SK-N-SH (cell line): Measurements from ENCODE around the gene ZNF592. TPM values are rescaled to one million over a fixed set of nuclear protein-coding genes. Genes with fewer than 3 reads are reported as not detected.

Experiments
- CTCF ChIA-PET: fragments of 300-600, 350-600 bp; formaldehyde crosslinking; extraction: SDS; loops from one replicate; lab custom pipeline; 2021; lab: Yijun Ruan, JAX
- POLR2A ChIA-PET: fragments of 350-600 bp; sonication (Branson Sonifier 250); formaldehyde crosslinking; extraction: SDS; loops from one replicate; lab custom pipeline; 2020; ENCODE audit warnings: antibody characterized with exemption, inconsistent platforms; lab: Yijun Ruan, JAX
- DNase-seq: peaks from one replicate; pipeline ENCODE4 v3.0.0; 2012
- H2AFZ ChIP-seq: fragments of 200-600 bp; sonication (generic); 2 replicates; pipeline ENCODE4 v1.8.1; 2016; ENCODE audit warnings: antibody characterized with exemption, mild to moderate bottlenecking, low read depth
- H3F3A ChIP-seq: fragments of 200-600 bp; sonication (generic); replicated peaks from 2 replicates; pipeline ENCODE3; 2016; ENCODE audit warnings: antibody characterized with exemption, mild to moderate bottlenecking; ENCODE audit not compliant: insufficient read depth
- H3K27ac ChIP-seq, 2 experiments: fragments of 200-500 bp in 1 of 2; fragments of 200-600 bp in 1 of 2; sonication (Bioruptor generic) in 1 of 2; sonication (generic), shearing (Covaris generic) in 1 of 2; 2 replicates each; pipeline versions ENCODE4 v1.5.1 to v1.6.1; 2014 to 2016; ENCODE audit warnings: low read depth in 2 of 2, inconsistent platforms in 1 of 2, low read length in 1 of 2, mild to moderate bottlenecking in 1 of 2, mixed read lengths in 1 of 2
- H3K27me3 ChIP-seq: fragments of 200-600 bp; sonication (generic), shearing (Covaris generic); 2 replicates; pipeline ENCODE4 v1.6.1; 2016; ENCODE audit warnings: mixed run types; ENCODE audit not compliant: insufficient read depth
- H3K36me3 ChIP-seq, 2 experiments: fragments of 200-500 bp in 1 of 2; fragments of 200-600 bp in 1 of 2; sonication (Bioruptor generic) in 1 of 2; sonication (generic) in 1 of 2; replicated peaks in 1 of 2; 2 replicates each; pipeline versions ENCODE3 to v1.5.1; 2014 to 2016; ENCODE audit warnings: low read length in 1 of 2, mild to moderate bottlenecking in 1 of 2; ENCODE audit not compliant: insufficient read depth in 2 of 2, control insufficient read depth in 1 of 2
- H3K4me1 ChIP-seq, 2 experiments: fragments of 200-500 bp in 1 of 2; fragments of 200-600 bp in 1 of 2; sonication (Bioruptor generic) in 1 of 2; sonication (generic), shearing (Covaris generic) in 1 of 2; 2 replicates each; pipeline versions ENCODE4 v1.5.1 to v1.6.1; 2014 to 2016; ENCODE audit warnings: low read depth in 1 of 2, low read length in 1 of 2, mixed run types in 1 of 2; ENCODE audit not compliant: insufficient read depth in 2 of 2, control insufficient read depth in 1 of 2
- H3K4me2 ChIP-seq: fragments of 200-600 bp; sonication (generic), shearing (Covaris generic); 2 replicates; pipeline ENCODE4 v1.6.1; 2017; ENCODE audit warnings: mixed run types
- H3K4me3 ChIP-seq, 2 experiments: fragments of 200-500 bp in 1 of 2; fragments of 200-600 bp in 1 of 2; sonication (Bioruptor generic) in 1 of 2; sonication (generic), shearing (Covaris generic) in 1 of 2; 2 replicates each; pipeline versions ENCODE4 v1.5.1 to v1.8.1; 2014 to 2016; ENCODE audit warnings: low read depth in 2 of 2, inconsistent platforms in 1 of 2, low read length in 1 of 2, mild to moderate bottlenecking in 1 of 2, mixed read lengths in 1 of 2, moderate library complexity in 1 of 2
- H3K79me2 ChIP-seq: fragments of 200-600 bp; sonication (generic); 2 replicates; pipeline ENCODE4 v1.8.1; 2017; ENCODE audit warnings: mild to moderate bottlenecking; ENCODE audit not compliant: insufficient read depth
- H3K9ac ChIP-seq: fragments of 200-600 bp; sonication (generic); 2 replicates; pipeline ENCODE4 v1.6.1; 2017; ENCODE audit warnings: mixed run types
- H3K9me2 ChIP-seq: fragments of 200-600 bp; sonication (generic); 2 replicates; pipeline ENCODE4 v1.6.1; 2017; ENCODE audit warnings: mixed run types
- H3K9me3 ChIP-seq: fragments of 200-600 bp; sonication (generic); 2 replicates; pipeline ENCODE4 v1.6.1; 2017; ENCODE audit warnings: mixed run types, mild to moderate bottlenecking, moderate library complexity
- H4K20me1 ChIP-seq: fragments of 200-600 bp; sonication (generic); 2 replicates; pipeline ENCODE4 v1.6.1; 2017; ENCODE audit warnings: mild to moderate bottlenecking, mixed run types; ENCODE audit not compliant: insufficient read depth
- CHD2 ChIP-seq: fragments of 150-350 bp; IDR thresholded peaks from 2 replicates; pipeline ENCODE4 v1.6.1; 2018; ENCODE audit warnings: low read length; ENCODE audit not compliant: partially characterized antibody
- CTCF ChIP-seq: fragments of 200-600 bp; sonication (generic); IDR thresholded peaks from 2 replicates; pipeline ENCODE4 v1.6.1; 2017; ENCODE audit warnings: antibody characterized with exemption, mild to moderate bottlenecking, moderate library complexity
- EP300 ChIP-seq, 2 experiments: IDR thresholded peaks; 2 replicates each; pipeline versions ENCODE4 v1.4.0 to v1.6.1; 2012; ENCODE audit warnings: borderline replicate concordance in 1 of 2, low read depth in 1 of 2, low read length in 1 of 2
- FOSL2 ChIP-seq: IDR thresholded peaks from 2 replicates; pipeline ENCODE4 v1.4.0; 2012; ENCODE audit warnings: low read depth, mild to moderate bottlenecking, moderate library complexity, borderline replicate concordance
- FOXJ3 ChIP-seq: sonication (generic); formaldehyde crosslinking; IDR thresholded peaks from 2 replicates; pipeline ENCODE4 v1.5.1; 2020; ENCODE audit warnings: mild to moderate bottlenecking, missing genetic modification reagents
- GABPA ChIP-seq: IDR thresholded peaks from 2 replicates; pipeline ENCODE4 v1.4.0; 2012; ENCODE audit warnings: low read depth, mild to moderate bottlenecking
- GATA2 ChIP-seq: sonication (generic); formaldehyde crosslinking; IDR thresholded peaks from 2 replicates; pipeline ENCODE4 v1.5.0; 2020; ENCODE audit warnings: mild to moderate bottlenecking, missing genetic modification reagents
- JUND ChIP-seq: IDR thresholded peaks from 2 replicates; pipeline ENCODE4 v1.4.0; 2012
- NFIC ChIP-seq: IDR thresholded peaks from 2 replicates; pipeline ENCODE4 v1.4.0; 2012; ENCODE audit warnings: borderline replicate concordance
- POLR2AphosphoS5 ChIP-seq: IDR thresholded peaks from 2 replicates; pipeline ENCODE4 v1.6.1; 2012; ENCODE audit warnings: low read depth, low read length
- RFX5 ChIP-seq: IDR thresholded peaks from 2 replicates; pipeline ENCODE4 v1.6.1; 2012; ENCODE audit warnings: mild to moderate bottlenecking, improper control_type of control experiment, low read length
- SIN3A ChIP-seq: IDR thresholded peaks from 2 replicates; pipeline ENCODE4 v1.6.1; 2012; ENCODE audit warnings: low read depth, mild to moderate bottlenecking, low read length, moderate library complexity, borderline replicate concordance
- SMC3 ChIP-seq: IDR thresholded peaks from 2 replicates; pipeline ENCODE4 v1.6.1; 2012; ENCODE audit warnings: low read depth, low read length, improper control_type of control experiment
- WGBS: methylation state at CpG from one replicate; pipeline ENCODE4 v1.1.6; 2017; ENCODE audit warnings: low lambda C conversion rate; 5-methylcytosine and 5-hydroxymethylcytosine counted together
- polyA plus RNA-seq, 3 experiments: library from polyadenylated mRNA; depleted of rRNA; stranded (reverse); fragments of >200 nt; gene quantifications; 2 replicates each; pipeline ENCODE4 v1.2.3, GENCODE V29; 2012
- TF ChIP-seq, protein P1 (sequence below): fragments of 150-350 bp; IDR thresholded peaks from 2 replicates; pipeline ENCODE4 v1.6.1; 2017; ENCODE audit warnings: antibody characterized with exemption, low read length, low read depth, borderline replicate concordance
- TF ChIP-seq, protein P2 (sequence below): IDR thresholded peaks from 2 replicates; pipeline ENCODE4 v1.6.1; 2012; ENCODE audit warnings: mild to moderate bottlenecking, low read depth, low read length, moderate library complexity
- TF ChIP-seq, protein P3 (sequence below): IDR thresholded peaks from 2 replicates; pipeline ENCODE4; 2012

Gene ZNF592
- polyA plus RNA-seq, 1 of the 3 experiments (the other 2 are of a cell fraction): 8.0 TPM

DNA sequence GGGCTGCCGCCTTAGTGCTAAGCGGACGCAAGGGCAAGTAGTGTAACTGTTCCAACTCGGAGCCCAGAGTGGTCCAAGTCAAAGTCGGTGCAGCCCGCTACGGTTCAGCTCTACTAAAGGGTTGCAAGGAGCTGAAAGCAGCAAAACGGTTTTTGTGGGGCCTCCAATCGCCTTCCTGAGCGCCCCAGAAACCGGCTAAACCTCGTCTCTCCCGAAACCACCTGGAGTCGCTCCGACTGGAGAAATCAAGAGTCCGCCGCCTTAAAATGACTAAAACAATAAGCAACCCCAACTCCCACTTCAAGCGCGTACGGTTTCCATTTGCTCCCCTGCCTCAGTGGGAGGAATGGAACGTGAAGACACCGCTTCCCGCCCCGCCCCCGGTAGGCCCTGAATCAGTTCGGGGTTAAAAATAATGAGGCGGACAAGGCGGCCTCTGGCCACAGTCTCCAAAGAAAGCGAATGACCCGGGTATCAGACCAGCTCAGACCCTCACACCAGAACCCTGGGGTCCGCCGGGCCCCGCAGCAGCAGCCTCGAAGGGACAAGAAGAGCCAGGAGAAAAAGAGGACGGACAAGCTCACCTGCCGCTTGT, 32.9 kb upstream of the ZNF592 start:
- H3K4me3 ChIP-seq: peak overlapping the region; percentile 68 to 90
- H4K20me1 ChIP-seq: peaks cover 38% of the 10 kb centered on the region
- under 1% methylated on average over 27 of the region's 36 CpGs for WGBS
- ChIA-PET CTCF (interaction anchor here (1.0 to 3.0 kb wide), 4 partner anchors 34 to 213 kb away, joined by 3 to 13 read pairs (median 6); no protein-coding TSS in a partner anchor), POLR2A (interaction anchor here (0.5 to 3.0 kb wide), 15 partner anchors 9 to 213 kb away, joined by 3 to 14 read pairs (median 5); partner anchors contain the start of gene WDR73)
- no peaks in the 10 kb centered on the region for H3K27me3 ChIP-seq
- peaks cover 0 to 17% of the 10 kb centered on the region in 2 experiments for H3K36me3 ChIP-seq
- H3K4me2 ChIP-seq: peak overlapping the region; percentile 83
- no peaks in the 10 kb centered on the region for H3K9me2 ChIP-seq
- H3K4me1 ChIP-seq: peaks cover 5 to 7% of the 10 kb centered on the region in 2 experiments; a peak in 3 of 4 replicates
- peak; percentile 27 for DNase-seq
- TF ChIP-seq GATA2 (CRISPR knock-in tag) (no peak), SIN3A (0 out of 2 replicates have a peak, but pooled peaks have one; percentile 11), GABPA (no peak), NFIC (no peak)
- TF ChIP-seq, all 33 proteins: peak for 1
- Histone ChIP-seq H3K9ac (peak overlapping the region; percentile 92), H3K9me3 (no peaks in the 10 kb centered on the region), H3K79me2 (peaks cover 65% of the 10 kb centered on the region), H2AFZ (peak overlapping the region; percentile 89), H3F3A (peaks cover 12% of the 10 kb centered on the region), H3K27ac (peak overlapping the region; percentile 92 to 93)

DNA sequence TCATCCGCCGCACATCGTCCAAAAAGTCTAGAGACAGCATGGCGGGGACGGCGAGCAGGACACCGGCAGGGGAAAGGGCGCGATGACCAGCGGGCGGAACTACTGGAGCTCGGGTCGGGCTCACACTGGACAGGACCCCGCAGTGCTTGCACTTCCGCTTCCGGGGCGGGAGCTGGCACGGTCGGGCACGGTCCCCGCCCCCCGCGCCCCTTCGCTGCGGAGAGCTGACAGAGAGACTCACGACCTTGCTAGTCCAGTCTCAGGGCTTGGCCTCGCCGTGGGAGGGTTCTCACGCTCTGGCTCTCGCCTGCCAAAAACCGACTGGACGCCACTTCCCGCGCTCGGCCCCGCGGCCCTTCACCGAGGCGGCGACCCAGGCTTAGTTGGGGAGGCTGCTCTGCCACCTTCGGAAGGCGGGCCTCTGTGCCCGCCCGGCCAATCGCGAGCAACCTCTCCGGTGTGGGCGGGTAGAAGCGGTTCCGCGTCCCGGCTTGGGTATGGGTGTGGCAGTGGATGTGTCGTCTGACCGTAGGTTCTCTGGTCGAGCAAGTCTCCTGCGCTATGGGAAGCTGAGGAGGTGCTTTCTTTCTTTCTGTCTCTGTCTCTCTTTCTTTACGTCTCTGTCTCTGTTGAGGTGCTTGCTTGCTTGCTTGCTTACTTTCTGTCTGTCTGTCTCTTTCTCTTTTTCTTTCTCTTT, 32.2 kb upstream of the ZNF592 start, which contains the start of gene SEC11A:
Gene SEC11A, minus strand, starts transcription at position 104 of the 697 bp plus-strand sequence. Its CDS starts 64 bp downstream, at position 40.
- peak within 1 kb of the TSS; percentile 83 for H3K4me2 ChIP-seq
- peaks cover 5 to 7% of the 10 kb centered on the region in 2 experiments; a peak in 3 of 4 replicates for H3K4me1 ChIP-seq
- ChIA-PET POLR2A (interaction anchor here (0.5 to 3.0 kb wide), 17 partner anchors 9 to 213 kb away, joined by 3 to 14 read pairs (median 5); partner anchors contain the start of gene WDR73), CTCF (interaction anchor here (0.6 to 3.0 kb wide), 9 partner anchors 9 to 212 kb away, joined by 3 to 13 read pairs (median 4); no protein-coding TSS in a partner anchor)
- peaks cover 58% of the 10 kb centered on the region for H3K79me2 ChIP-seq
- peak within 1 kb of the TSS; percentile 91 for H2AFZ ChIP-seq
- H4K20me1 ChIP-seq: peaks cover 38% of the 10 kb centered on the region
- H3K9me3 ChIP-seq: no peaks in the 10 kb centered on the region
- peaks cover 0 to 12% of the 10 kb centered on the region in 2 experiments for H3K36me3 ChIP-seq
- peaks cover 12% of the 10 kb centered on the region for H3F3A ChIP-seq
- peak; percentile 97 for DNase-seq
- WGBS: 0% methylated on average over 3 of the region's 57 CpGs
- no peaks in the 10 kb centered on the region for H3K27me3 ChIP-seq
- H3K9me2 ChIP-seq: no peaks in the 10 kb centered on the region
- peak within 1 kb of the TSS; percentile 92 for H3K9ac ChIP-seq
- H3K4me3 ChIP-seq: peak within 1 kb of the TSS; percentile 68 to 90
- peak within 1 kb of the TSS; percentile 92 to 93 for H3K27ac ChIP-seq
- TF ChIP-seq, protein P1, sequence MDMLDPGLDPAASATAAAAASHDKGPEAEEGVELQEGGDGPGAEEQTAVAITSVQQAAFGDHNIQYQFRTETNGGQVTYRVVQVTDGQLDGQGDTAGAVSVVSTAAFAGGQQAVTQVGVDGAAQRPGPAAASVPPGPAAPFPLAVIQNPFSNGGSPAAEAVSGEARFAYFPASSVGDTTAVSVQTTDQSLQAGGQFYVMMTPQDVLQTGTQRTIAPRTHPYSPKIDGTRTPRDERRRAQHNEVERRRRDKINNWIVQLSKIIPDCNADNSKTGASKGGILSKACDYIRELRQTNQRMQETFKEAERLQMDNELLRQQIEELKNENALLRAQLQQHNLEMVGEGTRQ: no peak
- peak; percentile 90 for TF ChIP-seq CHD2
- TF ChIP-seq FOXJ3 (CRISPR knock-in tag): no peak
- 0 out of 2 replicates have a peak, but pooled peaks have one; percentile 38 for TF ChIP-seq NFIC
- peak; percentile 100 for TF ChIP-seq GABPA
- 0 out of 2 replicates have a peak, but pooled peaks have one; percentile 2 for TF ChIP-seq SMC3
- no peak for TF ChIP-seq JUND
- TF ChIP-seq FOSL2: peak; percentile 19; the same call in 1 of the 2 replicates
- TF ChIP-seq, protein P2, sequence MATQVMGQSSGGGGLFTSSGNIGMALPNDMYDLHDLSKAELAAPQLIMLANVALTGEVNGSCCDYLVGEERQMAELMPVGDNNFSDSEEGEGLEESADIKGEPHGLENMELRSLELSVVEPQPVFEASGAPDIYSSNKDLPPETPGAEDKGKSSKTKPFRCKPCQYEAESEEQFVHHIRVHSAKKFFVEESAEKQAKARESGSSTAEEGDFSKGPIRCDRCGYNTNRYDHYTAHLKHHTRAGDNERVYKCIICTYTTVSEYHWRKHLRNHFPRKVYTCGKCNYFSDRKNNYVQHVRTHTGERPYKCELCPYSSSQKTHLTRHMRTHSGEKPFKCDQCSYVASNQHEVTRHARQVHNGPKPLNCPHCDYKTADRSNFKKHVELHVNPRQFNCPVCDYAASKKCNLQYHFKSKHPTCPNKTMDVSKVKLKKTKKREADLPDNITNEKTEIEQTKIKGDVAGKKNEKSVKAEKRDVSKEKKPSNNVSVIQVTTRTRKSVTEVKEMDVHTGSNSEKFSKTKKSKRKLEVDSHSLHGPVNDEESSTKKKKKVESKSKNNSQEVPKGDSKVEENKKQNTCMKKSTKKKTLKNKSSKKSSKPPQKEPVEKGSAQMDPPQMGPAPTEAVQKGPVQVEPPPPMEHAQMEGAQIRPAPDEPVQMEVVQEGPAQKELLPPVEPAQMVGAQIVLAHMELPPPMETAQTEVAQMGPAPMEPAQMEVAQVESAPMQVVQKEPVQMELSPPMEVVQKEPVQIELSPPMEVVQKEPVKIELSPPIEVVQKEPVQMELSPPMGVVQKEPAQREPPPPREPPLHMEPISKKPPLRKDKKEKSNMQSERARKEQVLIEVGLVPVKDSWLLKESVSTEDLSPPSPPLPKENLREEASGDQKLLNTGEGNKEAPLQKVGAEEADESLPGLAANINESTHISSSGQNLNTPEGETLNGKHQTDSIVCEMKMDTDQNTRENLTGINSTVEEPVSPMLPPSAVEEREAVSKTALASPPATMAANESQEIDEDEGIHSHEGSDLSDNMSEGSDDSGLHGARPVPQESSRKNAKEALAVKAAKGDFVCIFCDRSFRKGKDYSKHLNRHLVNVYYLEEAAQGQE: no peak
- TF ChIP-seq CTCF: no peak
- TF ChIP-seq SIN3A: no peak
- no peak for TF ChIP-seq RFX5
- TF ChIP-seq EP300 (IDR thresholded peaks at IDR 0.05; ENCODE audit: borderline replicate concordance in 1 of 2, low read depth in 1 of 2, low read length in 1 of 2): peak in 1 of 2 experiments; percentile 18; a peak in 1 of 4 replicates
- TF ChIP-seq POLR2AphosphoS5: peak; percentile 88
- TF ChIP-seq, protein P3, sequence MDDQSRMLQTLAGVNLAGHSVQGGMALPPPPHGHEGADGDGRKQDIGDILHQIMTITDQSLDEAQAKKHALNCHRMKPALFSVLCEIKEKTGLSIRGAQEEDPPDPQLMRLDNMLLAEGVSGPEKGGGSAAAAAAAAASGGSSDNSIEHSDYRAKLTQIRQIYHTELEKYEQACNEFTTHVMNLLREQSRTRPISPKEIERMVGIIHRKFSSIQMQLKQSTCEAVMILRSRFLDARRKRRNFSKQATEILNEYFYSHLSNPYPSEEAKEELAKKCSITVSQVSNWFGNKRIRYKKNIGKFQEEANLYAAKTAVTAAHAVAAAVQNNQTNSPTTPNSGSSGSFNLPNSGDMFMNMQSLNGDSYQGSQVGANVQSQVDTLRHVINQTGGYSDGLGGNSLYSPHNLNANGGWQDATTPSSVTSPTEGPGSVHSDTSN: no peak; the same call in 1 of the 2 replicates
